BLaER1 (cell line): ENCODE results near the gene SHISA6.

Experiments
- H3K27ac ChIP-seq: shearing (Covaris generic); formaldehyde crosslinking; 2 replicates; pipeline ENCODE4 v1.8.1; 2022
- H3K27me3 ChIP-seq: shearing (Covaris generic); formaldehyde crosslinking; 2 replicates; pipeline ENCODE4 v1.8.1; 2022
- H3K36me3 ChIP-seq: shearing (Covaris generic); formaldehyde crosslinking; 2 replicates; pipeline ENCODE4 v1.8.1; 2022
- H3K4me1 ChIP-seq: shearing (Covaris generic); formaldehyde crosslinking; 2 replicates; pipeline ENCODE4 v1.8.1; 2022
- H3K4me2 ChIP-seq: shearing (Covaris generic); formaldehyde crosslinking; 2 replicates; pipeline ENCODE4 v1.8.1; 2022
- H3K4me3 ChIP-seq: shearing (Covaris generic); formaldehyde crosslinking; 2 replicates; pipeline ENCODE4 v1.8.1; 2022
- H3K9ac ChIP-seq: shearing (Covaris generic); formaldehyde crosslinking; 2 replicates; pipeline ENCODE4 v1.8.1; 2022
- H3K9me3 ChIP-seq: shearing (Covaris generic); formaldehyde crosslinking; 2 replicates; pipeline ENCODE4 v1.8.1; 2022
- H4K20me1 ChIP-seq: shearing (Covaris generic); formaldehyde crosslinking; 2 replicates; pipeline ENCODE4 v1.8.1; 2022
- Cebpa-rat ChIP-seq: shearing (Covaris generic); IDR thresholded peaks from 2 replicates; pipeline ENCODE4 v1.8.1; 2022

Gene SHISA6

GRCh38 chr17:11578998-11579397 lies 338.0 kb downstream of the SHISA6 start:
- no peak for TF ChIP-seq Cebpa-rat
- Histone ChIP-seq H4K20me1 (no peaks in the 10 kb centered on the region), H3K4me1 (no peaks in the 10 kb centered on the region), H3K4me3 (no peak overlapping the region), H3K36me3 (no peaks in the 10 kb centered on the region), H3K9ac (no peak overlapping the region), H3K27ac (no peak overlapping the region), H3K27me3 (no peaks in the 10 kb centered on the region), H3K9me3 (peaks cover 22% of the 10 kb centered on the region), H3K4me2 (no peak overlapping the region)

DNA sequence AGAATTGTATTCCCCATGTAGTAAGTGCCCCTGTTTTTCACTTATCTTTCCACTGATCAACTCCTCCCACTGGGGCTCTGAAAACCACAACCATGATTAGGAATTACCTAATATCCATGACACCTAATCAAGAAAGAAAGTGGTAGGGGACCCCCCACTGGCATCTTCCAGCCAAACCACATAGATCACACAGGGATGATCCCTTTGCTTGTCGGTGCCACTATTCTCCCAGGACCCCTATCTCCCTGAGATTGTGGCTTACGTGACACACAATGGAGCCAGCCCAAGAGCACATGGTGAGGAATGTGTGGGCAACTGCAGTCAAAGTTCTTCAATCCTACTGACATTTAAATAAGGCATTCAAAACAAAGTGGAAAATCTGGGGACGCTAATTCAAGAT lies 339.7 kb downstream of the SHISA6 start:
- Histone ChIP-seq H3K4me3 (no peak overlapping the region), H3K9ac (no peak overlapping the region), H4K20me1 (no peaks in the 10 kb centered on the region), H3K36me3 (no peaks in the 10 kb centered on the region), H3K4me2 (no peak overlapping the region), H3K9me3 (peaks cover 22% of the 10 kb centered on the region), H3K4me1 (no peaks in the 10 kb centered on the region), H3K27me3 (no peaks in the 10 kb centered on the region), H3K27ac (no peak overlapping the region)
- no peak for TF ChIP-seq Cebpa-rat

- H3K36me3 ChIP-seq: no peaks in the 10 kb centered on the region
- no peak overlapping the region for H3K4me2 ChIP-seq
- no peak overlapping the region for H3K4me3 ChIP-seq
- H3K27me3 ChIP-seq: no peaks in the 10 kb centered on the region
- no peak overlapping the region for H3K27ac ChIP-seq
- no peaks in the 10 kb centered on the region for H3K4me1 ChIP-seq
- TF ChIP-seq Cebpa-rat: no peak
- H3K9me3 ChIP-seq: peaks cover 22% of the 10 kb centered on the region
- no peaks in the 10 kb centered on the region for H4K20me1 ChIP-seq
- H3K9ac ChIP-seq: no peak overlapping the region
These were observed 341.2 kb downstream of the SHISA6 start for GRCh38 chr17:11582217-11582616.

DNA sequence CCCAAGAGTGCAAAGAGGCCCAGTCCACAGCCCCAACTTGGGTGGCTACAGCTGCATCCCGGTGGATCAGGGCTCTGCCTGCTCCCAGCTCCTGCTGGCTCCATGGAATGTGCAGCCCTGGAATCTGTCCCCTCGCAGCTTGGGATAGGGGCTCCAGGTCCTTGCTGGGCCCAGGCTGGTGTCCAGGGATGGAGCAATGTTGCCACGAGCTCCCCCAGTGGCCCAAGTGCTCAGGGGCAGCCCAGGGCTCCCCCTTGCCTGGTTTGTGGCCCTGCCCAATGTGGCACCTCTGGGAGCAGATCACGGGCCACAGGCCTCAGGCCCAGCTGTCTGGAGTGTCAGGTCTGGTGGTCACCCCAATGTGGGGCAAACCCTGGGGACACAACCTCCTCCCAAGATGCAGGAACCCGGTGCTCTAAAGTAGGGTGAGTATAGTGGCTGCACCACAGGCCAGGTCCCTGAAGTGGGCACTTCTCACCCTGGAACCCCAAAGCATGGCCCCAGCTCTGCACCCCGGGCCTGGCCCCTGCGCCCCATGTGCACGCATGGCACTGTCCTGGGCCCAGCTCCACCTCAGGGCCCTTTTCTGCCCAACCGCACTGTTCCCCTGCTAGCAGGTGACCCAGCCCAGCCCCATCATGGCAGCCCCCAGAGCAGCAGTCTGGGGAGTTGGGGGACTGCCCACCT lies 342.4 kb downstream of the SHISA6 start:
- TF ChIP-seq Cebpa-rat: no peak
- Histone ChIP-seq H3K27me3 (no peaks in the 10 kb centered on the region), H4K20me1 (no peaks in the 10 kb centered on the region), H3K9me3 (peaks cover 22% of the 10 kb centered on the region), H3K27ac (no peak overlapping the region), H3K36me3 (no peaks in the 10 kb centered on the region), H3K4me3 (no peak overlapping the region), H3K4me2 (no peak overlapping the region), H3K4me1 (no peaks in the 10 kb centered on the region), H3K9ac (no peak overlapping the region)

DNA sequence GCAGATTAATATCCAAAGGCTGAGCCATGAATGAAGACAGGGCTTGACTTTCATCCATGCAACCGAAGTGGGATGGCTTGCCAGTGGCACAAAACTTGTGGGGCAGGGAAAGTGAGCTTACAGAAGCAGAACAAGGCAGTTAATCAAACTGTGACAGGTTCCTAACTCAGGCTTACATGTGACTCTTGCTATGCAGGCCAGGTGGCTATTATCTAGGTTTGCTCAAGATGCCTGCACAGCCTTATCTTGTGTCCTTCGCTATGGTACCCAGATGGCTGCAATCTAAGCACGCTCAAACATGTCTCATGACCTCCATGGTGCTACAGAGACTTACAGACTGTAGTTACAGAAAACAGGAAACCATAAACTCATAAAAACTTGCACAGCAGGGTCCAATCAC lies 348.7 kb downstream of the SHISA6 start:
- H3K4me2 ChIP-seq: no peak overlapping the region
- TF ChIP-seq Cebpa-rat: no peak
- no peaks in the 10 kb centered on the region for H3K9me3 ChIP-seq
- no peak overlapping the region for H3K9ac ChIP-seq
- H4K20me1 ChIP-seq: no peaks in the 10 kb centered on the region
- H3K4me3 ChIP-seq: no peak overlapping the region
- H3K4me1 ChIP-seq: no peaks in the 10 kb centered on the region
- H3K27me3 ChIP-seq: no peaks in the 10 kb centered on the region
- H3K27ac ChIP-seq: no peak overlapping the region
- no peaks in the 10 kb centered on the region for H3K36me3 ChIP-seq

DNA sequence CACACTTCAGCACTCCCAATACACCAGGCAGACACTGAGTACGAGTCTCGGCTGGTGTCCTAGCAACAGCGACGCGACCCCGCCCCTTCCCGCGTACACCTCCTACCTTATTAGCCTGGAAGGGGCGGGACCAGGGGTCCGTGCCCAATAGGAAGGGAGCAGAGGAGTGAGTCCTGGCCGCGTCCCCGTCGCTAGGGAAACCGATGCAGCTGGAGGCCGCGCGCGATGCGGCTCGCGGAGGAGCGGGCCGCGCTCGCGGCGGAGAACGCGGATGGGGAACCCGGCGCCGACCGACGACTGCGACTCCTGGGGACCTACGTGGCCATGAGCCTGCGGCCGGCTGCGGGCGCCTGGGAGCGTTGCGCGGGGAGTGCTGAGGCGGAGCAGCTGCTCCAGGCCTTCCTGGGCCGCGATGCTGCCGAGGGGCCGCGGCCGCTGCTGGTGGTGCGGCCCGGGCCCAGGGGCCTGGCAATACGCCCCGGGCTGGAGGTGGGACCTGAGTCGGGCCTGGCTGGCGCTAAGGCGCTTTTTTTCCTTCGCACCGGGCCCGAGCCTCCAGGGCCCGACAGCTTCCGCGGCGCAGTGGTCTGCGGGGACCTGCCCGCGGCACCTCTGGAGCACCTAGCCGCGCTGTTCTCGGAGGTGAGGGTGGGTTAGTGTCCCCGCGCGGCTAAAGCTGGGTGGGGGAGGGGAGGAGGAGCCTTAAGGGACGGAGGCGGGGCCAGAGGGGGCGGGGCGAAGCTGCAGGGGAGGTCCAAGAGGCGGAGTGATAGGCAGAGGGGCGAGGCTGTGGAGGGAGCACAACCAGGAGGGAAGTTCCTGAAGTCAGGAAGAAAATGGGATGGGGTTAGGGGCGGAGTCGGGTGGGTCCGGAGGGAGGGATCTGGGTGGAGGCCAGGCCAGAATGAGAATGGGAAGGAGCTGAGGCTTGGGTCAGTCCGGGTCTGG lies 357.5 kb downstream of the SHISA6 start, which contains the start of gene DNAH9:
TSS of gene DNAH9 (plus strand) at position 197 of the 948 bp plus-strand sequence. CDS start at position 226, 29 bp downstream.
- no peak within 1 kb of the TSS for H3K9ac ChIP-seq
- H3K4me2 ChIP-seq: no peak within 1 kb of the TSS
- no peaks in the 10 kb centered on the region for H3K27me3 ChIP-seq
- TF ChIP-seq Cebpa-rat: no peak
- no peaks in the 10 kb centered on the region for H3K36me3 ChIP-seq
- no peaks in the 10 kb centered on the region for H3K4me1 ChIP-seq
- no peak within 1 kb of the TSS for H3K4me3 ChIP-seq
- no peak within 1 kb of the TSS for H3K27ac ChIP-seq
- H3K9me3 ChIP-seq: peaks cover 8% of the 10 kb centered on the region
- no peaks in the 10 kb centered on the region for H4K20me1 ChIP-seq

- H3K9me3 ChIP-seq: peaks cover 8% of the 10 kb centered on the region
- no peak overlapping the region for H3K27ac ChIP-seq
- no peaks in the 10 kb centered on the region for H3K4me1 ChIP-seq
- TF ChIP-seq Cebpa-rat: no peak
- H3K4me3 ChIP-seq: no peak overlapping the region
- no peaks in the 10 kb centered on the region for H4K20me1 ChIP-seq
- no peak overlapping the region for H3K9ac ChIP-seq
- H3K4me2 ChIP-seq: no peak overlapping the region
- H3K36me3 ChIP-seq: no peaks in the 10 kb centered on the region
- no peaks in the 10 kb centered on the region for H3K27me3 ChIP-seq
These were observed 360.6 kb downstream of the SHISA6 start for GRCh38 chr17:11601661-11602060.

DNA sequence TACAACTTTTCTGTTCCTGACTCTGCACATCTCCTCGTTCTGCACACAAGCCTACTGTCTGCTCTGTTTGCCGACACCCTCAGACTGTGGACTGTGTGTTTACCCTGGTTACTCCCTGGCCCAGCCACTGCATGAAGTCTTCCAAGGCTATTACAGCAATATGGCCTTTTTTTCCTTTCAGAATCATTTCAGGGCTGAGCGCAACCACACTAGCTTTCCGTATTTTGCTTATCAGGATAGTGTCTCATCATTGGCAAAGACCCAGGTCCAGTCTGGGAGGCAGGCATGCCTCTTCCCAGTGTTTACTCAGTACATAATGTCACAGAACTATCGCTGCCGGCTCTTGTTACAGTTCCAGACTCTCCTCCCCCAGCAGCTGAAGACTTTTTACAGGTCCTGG lies 367.4 kb downstream of the SHISA6 start:
- Histone ChIP-seq H3K9me3 (no peaks in the 10 kb centered on the region), H3K4me1 (no peaks in the 10 kb centered on the region), H3K4me2 (no peak overlapping the region), H3K27me3 (no peaks in the 10 kb centered on the region), H3K9ac (no peak overlapping the region), H3K36me3 (no peaks in the 10 kb centered on the region), H3K4me3 (no peak overlapping the region), H4K20me1 (no peaks in the 10 kb centered on the region), H3K27ac (no peak overlapping the region)
- no peak for TF ChIP-seq Cebpa-rat

GRCh38 chr17:11610999-11611566 lies 370.1 kb downstream of the SHISA6 start:
- H3K27ac ChIP-seq: no peak overlapping the region
- no peak overlapping the region for H3K4me2 ChIP-seq
- H3K4me3 ChIP-seq: no peak overlapping the region
- H3K27me3 ChIP-seq: no peaks in the 10 kb centered on the region
- no peaks in the 10 kb centered on the region for H3K9me3 ChIP-seq
- H3K4me1 ChIP-seq: no peaks in the 10 kb centered on the region
- no peak for TF ChIP-seq Cebpa-rat
- no peak overlapping the region for H3K9ac ChIP-seq
- H4K20me1 ChIP-seq: no peaks in the 10 kb centered on the region
- H3K36me3 ChIP-seq: no peaks in the 10 kb centered on the region

- Histone ChIP-seq H3K4me1 (no peaks in the 10 kb centered on the region), H3K27me3 (no peaks in the 10 kb centered on the region), H3K9ac (no peak overlapping the region), H3K27ac (no peak overlapping the region), H3K4me2 (no peak overlapping the region), H4K20me1 (no peaks in the 10 kb centered on the region), H3K9me3 (no peaks in the 10 kb centered on the region), H3K36me3 (no peaks in the 10 kb centered on the region), H3K4me3 (no peak overlapping the region)
- TF ChIP-seq Cebpa-rat: no peak
These were observed 371.9 kb downstream of the SHISA6 start for GRCh38 chr17:11612956-11613355.
